HepG2 (cell line): Measurements from ENCODE around the gene RAB23. TPM values are rescaled to one million over a fixed set of nuclear protein-coding genes. Genes with fewer than 3 reads are reported as not detected.

Experiments used
- CCAR2 ChIP-seq: fragments of 200-400 bp; formaldehyde crosslinking; optimal IDR thresholded peaks from 2 replicates; pipeline ENCODE3; 2018; ENCODE audit warnings: low read depth, mild to moderate bottlenecking, low read length, moderate library complexity
- ELF4 ChIP-seq: sonication (generic); formaldehyde crosslinking; IDR thresholded peaks from 2 replicates; pipeline ENCODE4 v1.5.0; 2020; ENCODE audit warnings: missing genetic modification reagents, mild to moderate bottlenecking, moderate library complexity, borderline replicate concordance
- GPBP1L1 ChIP-seq: sonication (generic); formaldehyde crosslinking; IDR thresholded peaks from 2 replicates; pipeline ENCODE4 v1.5.0; 2020; ENCODE audit warnings: mild to moderate bottlenecking, missing genetic modification reagents
- IRF1 ChIP-seq: sonication (generic); formaldehyde crosslinking; IDR thresholded peaks from 2 replicates; pipeline ENCODE4 v1.4.0; 2020; ENCODE audit warnings: low read depth, mild to moderate bottlenecking, missing genetic modification reagents
- ISL2 ChIP-seq: sonication (generic); formaldehyde crosslinking; IDR thresholded peaks from 2 replicates; pipeline ENCODE4 v1.5.0; 2020; ENCODE audit warnings: missing genetic modification reagents
- NCOA5 ChIP-seq: sonication (generic); formaldehyde crosslinking; IDR thresholded peaks from 2 replicates; pipeline ENCODE4 v1.4.0; 2020; ENCODE audit warnings: missing genetic modification reagents
- PLRG1 ChIP-seq: fragments of 450-650 bp; conservative IDR thresholded peaks from 2 replicates; pipeline ENCODE4 v1.6.1; 2016
- RBFOX2 ChIP-seq: fragments of 200-400 bp; formaldehyde crosslinking; IDR thresholded peaks from 2 replicates; pipeline ENCODE4 v1.6.1; 2017; ENCODE audit warnings: low read depth, mild to moderate bottlenecking, low read length
- RORA ChIP-seq: sonication (generic); formaldehyde crosslinking; IDR thresholded peaks from 2 replicates; pipeline ENCODE4 v1.5.0; 2020; ENCODE audit warnings: mild to moderate bottlenecking, missing genetic modification reagents, moderate library complexity
- SAFB2 ChIP-seq: sonication (generic); formaldehyde crosslinking; IDR thresholded peaks from 2 replicates; pipeline ENCODE4 v1.5.1; 2020; ENCODE audit warnings: missing genetic modification reagents, low read depth, mild to moderate bottlenecking, borderline replicate concordance
- SP4 ChIP-seq: sonication (generic); formaldehyde crosslinking; IDR thresholded peaks from 2 replicates; pipeline ENCODE4 v1.8.1; 2023; ENCODE audit warnings: mild to moderate bottlenecking, missing genetic modification reagents
- TARDBP ChIP-seq: sonication (generic); formaldehyde crosslinking; IDR thresholded peaks from 2 replicates; pipeline ENCODE4 v1.8.0; 2022; ENCODE audit warnings: mild to moderate bottlenecking, missing genetic modification reagents
- THYN1 ChIP-seq: sonication (generic); formaldehyde crosslinking; IDR thresholded peaks from 2 replicates; pipeline ENCODE4 v1.8.1; 2023; ENCODE audit warnings: low read depth, mild to moderate bottlenecking, moderate library complexity, missing genetic modification reagents, borderline replicate concordance
- U2AF1 ChIP-seq: fragments of 200-400 bp; formaldehyde crosslinking; optimal IDR thresholded peaks from 2 replicates; pipeline ENCODE3; 2017; ENCODE audit warnings: mild to moderate bottlenecking, low read depth, low read length
- ZHX2 ChIP-seq, 2 experiments: sonication (generic) in 1 of 2; formaldehyde crosslinking in 1 of 2; IDR thresholded peaks; 2 replicates each; pipeline versions ENCODE4 v1.6.1 to v1.9.0; 2014 to 2022; ENCODE audit warnings: antibody characterized with exemption in 1 of 2, borderline replicate concordance in 1 of 2, inconsistent platforms in 1 of 2, low read depth in 1 of 2, missing genetic modification reagents in 1 of 2
- ZNF101 ChIP-seq: sonication (generic); formaldehyde crosslinking; IDR thresholded peaks from 2 replicates; pipeline ENCODE4 v1.4.0; 2020; ENCODE audit warnings: mild to moderate bottlenecking, low read depth, missing genetic modification reagents, borderline replicate concordance
- ZNF30 ChIP-seq: sonication (generic); formaldehyde crosslinking; IDR thresholded peaks from 2 replicates; pipeline ENCODE4 v1.5.0; 2020; ENCODE audit warnings: mild to moderate bottlenecking, missing genetic modification reagents
- ZNF563 ChIP-seq: sonication (generic); formaldehyde crosslinking; IDR thresholded peaks from 2 replicates; pipeline ENCODE4 v1.8.0; 2022; ENCODE audit warnings: mild to moderate bottlenecking, moderate library complexity, missing genetic modification reagents
- ZNF597 ChIP-seq: sonication (generic); formaldehyde crosslinking; IDR thresholded peaks from 2 replicates; pipeline ENCODE4 v1.5.0; 2020; ENCODE audit warnings: missing genetic modification reagents
- ZNF766 ChIP-seq: sonication (generic); formaldehyde crosslinking; IDR thresholded peaks from 2 replicates; pipeline ENCODE4 v1.5.0; 2020; ENCODE audit warnings: missing genetic modification reagents, borderline replicate concordance
- polyA plus RNA-seq, 8 experiments: library from polyadenylated mRNA; depleted of rRNA in 3 of 8; stranded (reverse) in 7 of 8; unstranded in 1 of 8; fragments of >200 nt; fragmentation: Illumina TruSeq in 4 of 8; extraction: Trizol in 4 of 8; gene quantifications; 2 replicates each; pipeline versions ENCODE4 v1.2.1 to v1.2.3, GENCODE V29; 2011 to 2016; ENCODE audit warnings: low read depth in 4 of 8, missing spikeins in 1 of 8, mixed read lengths in 1 of 8; ENCODE audit not compliant: insufficient read depth in 1 of 8
- total RNA-seq, 5 experiments: library from RNA; depleted of rRNA; stranded (reverse); fragments of >200 nt; fragmentation: Illumina TruSeq; extraction: Trizol; gene quantifications; 2 replicates each; pipeline ENCODE4 v1.2.3, GENCODE V29; 2016; ENCODE audit warnings: low read depth in 1 of 5

Gene RAB23
- total and polyA plus RNA-seq, 2 of the 13 experiments (the other 11 are each of a cell fraction or from before 2014, with no cell fraction given): 5.5 to 16.4 TPM

- TF ChIP-seq ZNF563 (peak; percentile 21; the same call in 1 of the 2 replicates), PLRG1 (no peak), IRF1 (CRISPR knock-in tag) (no peak), TARDBP (CRISPR knock-in tag) (no peak), ZNF766 (CRISPR knock-in tag) (no peak; the same call in 1 of the 2 replicates), ZNF101 (CRISPR knock-in tag) (no peak), ELF4 (0 out of 2 replicates have a peak, but pooled peaks have one; percentile 41), SAFB2 (CRISPR knock-in tag) (no peak; the same call in 1 of the 2 replicates), ZNF597 (CRISPR knock-in tag) (no peak), ZNF30 (CRISPR knock-in tag) (no peak), ISL2 (CRISPR knock-in tag) (no peak), GPBP1L1 (no peak), ZHX2 (IDR thresholded peaks at IDR 0.05; ENCODE audit: low read depth) (peak; percentile 59), ZHX2 (CRISPR knock-in tag; IDR thresholded peaks at IDR 0.05; ENCODE audit: borderline replicate concordance) (no peak), RORA (0 out of 2 replicates have a peak, but pooled peaks have one; percentile 32), U2AF1 (peak; percentile 5), THYN1 (no peak), NCOA5 (CRISPR knock-in tag) (no peak), SP4 (peak; percentile 43; the same call in 1 of the 2 replicates), RBFOX2 (peak; percentile 85), CCAR2 (no peak)
Measured at GRCh38 chr6:57221936-57222742, at the start of gene RAB23 (continued).
